GM12892 (cell line): ENCODE results near the gene GPATCH3.

Source experiments
- POLR2A ChIP-seq: IDR thresholded peaks from 2 replicates; pipeline ENCODE4 v1.6.1; 2011; ENCODE audit warnings: low read depth, low read length, control low read depth
- POLR2AphosphoS5 ChIP-seq: IDR thresholded peaks from 2 replicates; pipeline ENCODE4 v1.6.1; 2011; ENCODE audit warnings: low read depth, low read length, control low read depth
- TAF1 ChIP-seq: IDR thresholded peaks from 2 replicates; pipeline ENCODE4 v1.6.1; 2011; ENCODE audit warnings: low read depth, mild to moderate bottlenecking, control low read depth, low read length, borderline replicate concordance

- TF ChIP-seq POLR2A, result no peak
- TF ChIP-seq POLR2AphosphoS5, result no peak
- no peak for TF ChIP-seq TAF1
These were observed 38.3 kb downstream of the GPATCH3 start for GRCh38 chr1:26861889-26862378.
